Measurements from ENCODE around the gene PLRG1.

Gene PLRG1

DNA sequence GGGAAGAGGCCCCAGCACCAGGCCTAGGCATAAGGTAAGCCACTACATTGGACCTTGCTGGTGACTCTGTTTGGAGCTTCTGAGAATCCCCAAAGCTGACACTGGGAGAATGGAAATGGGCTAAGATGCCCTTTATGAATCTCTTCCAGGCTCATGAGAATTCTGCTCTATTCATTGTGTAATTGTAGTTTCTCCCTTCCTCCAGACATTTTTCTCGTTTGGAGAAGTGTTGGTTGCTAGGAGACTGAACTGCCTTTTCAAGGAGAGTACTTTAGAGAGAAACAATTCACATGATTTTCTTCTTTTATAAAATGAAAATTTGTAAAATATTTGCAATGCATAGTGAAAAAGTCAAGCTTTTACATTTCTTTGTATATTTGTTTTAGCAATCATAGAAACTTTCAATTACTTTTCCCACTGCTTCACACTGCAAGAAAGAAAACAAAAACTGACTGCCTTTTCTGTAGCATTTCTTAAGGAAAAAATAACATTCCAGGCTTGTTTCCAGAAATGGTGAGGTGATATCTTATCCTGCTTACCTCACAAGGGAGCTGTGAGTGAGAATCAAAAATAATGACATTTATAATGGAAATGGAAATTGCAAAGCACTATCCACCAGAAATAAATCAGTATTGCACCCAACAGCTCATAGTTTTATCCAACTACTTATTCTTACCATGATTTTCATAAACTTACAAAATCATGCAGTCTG lies 33.7 kb downstream of the PLRG1 start:
- Histone ChIP-seq H3K27ac (ENCODE audit: low read depth, low read length) (no peak overlapping the region), H3K4me3 (ENCODE audit: low read length) (no peak overlapping the region), H3K9me3 (ENCODE audit: control insufficient read depth, insufficient read depth, low read length) (no peaks in the 10 kb centered on the region), H4K20me1 (ENCODE audit: control insufficient read depth, insufficient read depth, low read depth, low read length) (no peaks in the 10 kb centered on the region), H3K36me3 (ENCODE audit: control insufficient read depth, low read length) (no peaks in the 10 kb centered on the region), H3K79me2 (ENCODE audit: control insufficient read depth, low read length) (no peaks in the 10 kb centered on the region), H3K4me2 (ENCODE audit: low read length) (no peak overlapping the region), H3F3A (ENCODE audit: control insufficient read depth, insufficient read depth) (no peaks in the 10 kb centered on the region), H3K4me1 (ENCODE audit: control insufficient read depth, low read length) (0 out of 2 replicates have a peak, but pooled peaks cover 3% of the 10 kb centered on the region), H3K9me2 (replicated peaks; ENCODE audit: control insufficient read depth, low read length) (no peaks in the 10 kb centered on the region), H3K27me3 (ENCODE audit: control insufficient read depth, low read length) (peaks cover 4% of the 10 kb centered on the region)
- TF ChIP-seq, protein P1, sequence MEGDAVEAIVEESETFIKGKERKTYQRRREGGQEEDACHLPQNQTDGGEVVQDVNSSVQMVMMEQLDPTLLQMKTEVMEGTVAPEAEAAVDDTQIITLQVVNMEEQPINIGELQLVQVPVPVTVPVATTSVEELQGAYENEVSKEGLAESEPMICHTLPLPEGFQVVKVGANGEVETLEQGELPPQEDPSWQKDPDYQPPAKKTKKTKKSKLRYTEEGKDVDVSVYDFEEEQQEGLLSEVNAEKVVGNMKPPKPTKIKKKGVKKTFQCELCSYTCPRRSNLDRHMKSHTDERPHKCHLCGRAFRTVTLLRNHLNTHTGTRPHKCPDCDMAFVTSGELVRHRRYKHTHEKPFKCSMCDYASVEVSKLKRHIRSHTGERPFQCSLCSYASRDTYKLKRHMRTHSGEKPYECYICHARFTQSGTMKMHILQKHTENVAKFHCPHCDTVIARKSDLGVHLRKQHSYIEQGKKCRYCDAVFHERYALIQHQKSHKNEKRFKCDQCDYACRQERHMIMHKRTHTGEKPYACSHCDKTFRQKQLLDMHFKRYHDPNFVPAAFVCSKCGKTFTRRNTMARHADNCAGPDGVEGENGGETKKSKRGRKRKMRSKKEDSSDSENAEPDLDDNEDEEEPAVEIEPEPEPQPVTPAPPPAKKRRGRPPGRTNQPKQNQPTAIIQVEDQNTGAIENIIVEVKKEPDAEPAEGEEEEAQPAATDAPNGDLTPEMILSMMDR (IDR thresholded peaks at IDR 0.05; ENCODE audit: low read depth, low read length, poor library complexity, severe bottlenecking), result no peak
- no peak for TF ChIP-seq EZH2phosphoT487 (IDR thresholded peaks at IDR 0.05; ENCODE audit: borderline replicate concordance, low read length)

DNA sequence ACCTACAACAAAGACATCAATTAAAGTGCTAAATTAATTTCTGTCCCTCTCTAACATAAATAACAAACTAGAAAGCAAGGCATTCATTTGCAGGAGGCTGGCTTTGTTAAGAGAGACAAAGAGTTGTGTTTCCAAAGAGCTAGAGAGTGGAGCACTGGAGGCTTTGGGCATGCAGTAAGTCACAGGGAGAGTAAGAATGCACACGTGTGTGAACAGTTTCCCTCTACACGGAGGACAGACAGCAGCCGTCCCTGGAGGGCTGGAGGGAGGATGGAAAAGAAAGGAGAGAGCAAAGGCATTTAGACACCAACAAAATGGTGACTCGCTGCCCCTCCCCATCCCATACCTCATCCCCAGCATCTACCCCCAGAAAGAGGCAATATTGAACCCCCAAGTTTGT lies 38.2 kb downstream of the PLRG1 start:
- Histone ChIP-seq H4K20me1 (ENCODE audit: control insufficient read depth, insufficient read depth, low read depth, low read length) (no peaks in the 10 kb centered on the region), H3K79me2 (ENCODE audit: control insufficient read depth, low read length) (no peaks in the 10 kb centered on the region), H3K9me2 (replicated peaks; ENCODE audit: control insufficient read depth, low read length) (no peaks in the 10 kb centered on the region), H3K4me3 (ENCODE audit: low read length) (no peak overlapping the region), H3K9me3 (ENCODE audit: control insufficient read depth, insufficient read depth, low read length) (no peaks in the 10 kb centered on the region), H3K27ac (ENCODE audit: low read depth, low read length) (no peak overlapping the region), H3K36me3 (ENCODE audit: control insufficient read depth, low read length) (no peaks in the 10 kb centered on the region), H3K27me3 (ENCODE audit: control insufficient read depth, low read length) (peaks cover 3% of the 10 kb centered on the region), H3K4me1 (ENCODE audit: control insufficient read depth, low read length) (0 out of 2 replicates have a peak, but pooled peaks cover 3% of the 10 kb centered on the region), H3K4me2 (ENCODE audit: low read length) (no peak overlapping the region), H3F3A (ENCODE audit: control insufficient read depth, insufficient read depth) (no peaks in the 10 kb centered on the region)
- TF ChIP-seq, protein P1 (IDR thresholded peaks at IDR 0.05; ENCODE audit: low read depth, low read length, poor library complexity, severe bottlenecking), result no peak
- TF ChIP-seq EZH2phosphoT487 (IDR thresholded peaks at IDR 0.05; ENCODE audit: borderline replicate concordance, low read length), result no peak

DNA sequence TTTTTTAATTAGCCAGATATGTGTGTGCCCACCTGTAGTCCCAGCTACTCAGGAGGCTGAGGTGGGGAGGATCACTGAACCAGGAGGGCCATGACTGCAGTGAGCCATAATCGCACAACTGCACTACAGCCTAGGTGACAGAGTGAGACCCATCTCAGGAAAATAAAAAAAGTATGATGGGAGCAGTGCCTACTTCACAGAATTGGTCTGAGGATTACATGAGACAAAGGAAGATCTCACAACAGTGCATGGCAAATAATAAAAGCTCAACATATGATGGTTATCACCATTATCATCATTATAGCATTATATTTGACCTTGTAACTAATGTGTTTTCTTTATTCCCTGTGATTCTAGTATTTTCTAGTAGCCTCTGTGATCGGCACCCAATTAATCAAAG lies 38.7 kb downstream of the PLRG1 start:
- H3K36me3 ChIP-seq (ENCODE audit: control insufficient read depth, low read length), result no peaks in the 10 kb centered on the region
- H3K4me2 ChIP-seq (ENCODE audit: low read length), result no peak overlapping the region
- H3K27ac ChIP-seq (ENCODE audit: low read depth, low read length), result no peak overlapping the region
- H3F3A ChIP-seq (ENCODE audit: control insufficient read depth, insufficient read depth), result no peaks in the 10 kb centered on the region
- H4K20me1 ChIP-seq (ENCODE audit: control insufficient read depth, insufficient read depth, low read depth, low read length), result no peaks in the 10 kb centered on the region
- TF ChIP-seq, protein P1 (IDR thresholded peaks at IDR 0.05; ENCODE audit: low read depth, low read length, poor library complexity, severe bottlenecking), result no peak
- TF ChIP-seq EZH2phosphoT487 (IDR thresholded peaks at IDR 0.05; ENCODE audit: borderline replicate concordance, low read length), result no peak
- H3K9me3 ChIP-seq (ENCODE audit: control insufficient read depth, insufficient read depth, low read length), result no peaks in the 10 kb centered on the region
- 0 out of 2 replicates have a peak, but pooled peaks cover 3% of the 10 kb centered on the region for H3K4me1 ChIP-seq (ENCODE audit: control insufficient read depth, low read length)
- H3K9me2 ChIP-seq (replicated peaks; ENCODE audit: control insufficient read depth, low read length), result no peaks in the 10 kb centered on the region
- H3K79me2 ChIP-seq (ENCODE audit: control insufficient read depth, low read length), result no peaks in the 10 kb centered on the region
- peaks cover 3% of the 10 kb centered on the region for H3K27me3 ChIP-seq (ENCODE audit: control insufficient read depth, low read length)
- H3K4me3 ChIP-seq (ENCODE audit: low read length), result no peak overlapping the region
